ENCODE measurements around the gene KRTAP4-9.
"Not testable (repeated sequence)": the region's sequence is repeated elsewhere in the genome, so short reads cannot be mapped to it uniquely, and the experiment has no call there.

Gene KRTAP4-9

DNA sequence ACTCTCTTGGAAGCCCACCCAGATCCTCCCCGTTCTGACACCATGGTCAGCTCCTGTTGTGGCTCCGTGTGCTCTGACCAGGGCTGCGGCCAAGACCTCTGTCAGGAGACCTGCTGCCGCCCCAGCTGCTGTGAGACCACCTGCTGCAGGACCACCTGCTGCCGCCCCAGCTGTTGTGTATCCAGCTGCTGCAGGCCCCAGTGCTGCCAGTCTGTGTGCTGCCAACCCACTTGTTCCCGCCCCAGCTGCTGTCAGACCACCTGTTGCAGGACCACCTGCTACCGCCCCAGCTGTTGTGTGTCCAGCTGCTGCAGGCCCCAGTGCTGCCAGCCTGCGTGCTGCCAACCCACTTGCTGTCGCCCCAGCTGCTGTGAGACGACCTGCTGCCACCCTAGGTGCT lies at the start of gene KRTAP4-9:
KRTAP4-9 (plus strand) TSS at position 43 of the 400 bp plus-strand sequence; CDS start at position 43, 0 bp downstream.
- H3K4me3 ChIP-seq (ENCODE audit: low read depth, low read length) = not testable (repeated sequence)

DNA sequence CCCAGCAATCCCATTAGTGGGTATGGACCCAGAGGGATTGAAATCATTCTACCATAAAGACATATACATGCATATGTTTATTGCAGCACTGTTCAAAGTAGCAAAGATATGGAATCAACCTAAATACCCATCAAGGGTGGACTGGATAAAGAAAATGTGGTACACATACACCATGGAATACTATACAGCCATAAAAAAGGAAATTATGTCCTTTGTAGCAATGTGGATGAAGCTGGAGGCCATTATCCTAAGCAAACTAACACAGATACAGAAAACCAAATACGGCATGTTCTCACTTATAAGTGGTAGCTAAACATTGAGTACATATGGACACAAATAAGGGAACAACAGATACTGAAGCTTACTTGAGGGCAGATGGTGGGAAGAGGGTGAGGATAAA lies 47.6 kb upstream of the KRTAP4-9 start:
- no peak overlapping the region for H3K4me3 ChIP-seq (ENCODE audit: low read depth, low read length)
- TF ChIP-seq, protein P1, sequence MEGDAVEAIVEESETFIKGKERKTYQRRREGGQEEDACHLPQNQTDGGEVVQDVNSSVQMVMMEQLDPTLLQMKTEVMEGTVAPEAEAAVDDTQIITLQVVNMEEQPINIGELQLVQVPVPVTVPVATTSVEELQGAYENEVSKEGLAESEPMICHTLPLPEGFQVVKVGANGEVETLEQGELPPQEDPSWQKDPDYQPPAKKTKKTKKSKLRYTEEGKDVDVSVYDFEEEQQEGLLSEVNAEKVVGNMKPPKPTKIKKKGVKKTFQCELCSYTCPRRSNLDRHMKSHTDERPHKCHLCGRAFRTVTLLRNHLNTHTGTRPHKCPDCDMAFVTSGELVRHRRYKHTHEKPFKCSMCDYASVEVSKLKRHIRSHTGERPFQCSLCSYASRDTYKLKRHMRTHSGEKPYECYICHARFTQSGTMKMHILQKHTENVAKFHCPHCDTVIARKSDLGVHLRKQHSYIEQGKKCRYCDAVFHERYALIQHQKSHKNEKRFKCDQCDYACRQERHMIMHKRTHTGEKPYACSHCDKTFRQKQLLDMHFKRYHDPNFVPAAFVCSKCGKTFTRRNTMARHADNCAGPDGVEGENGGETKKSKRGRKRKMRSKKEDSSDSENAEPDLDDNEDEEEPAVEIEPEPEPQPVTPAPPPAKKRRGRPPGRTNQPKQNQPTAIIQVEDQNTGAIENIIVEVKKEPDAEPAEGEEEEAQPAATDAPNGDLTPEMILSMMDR (IDR thresholded peaks at IDR 0.05; ENCODE audit: low read depth, low read length) = no peak

DNA sequence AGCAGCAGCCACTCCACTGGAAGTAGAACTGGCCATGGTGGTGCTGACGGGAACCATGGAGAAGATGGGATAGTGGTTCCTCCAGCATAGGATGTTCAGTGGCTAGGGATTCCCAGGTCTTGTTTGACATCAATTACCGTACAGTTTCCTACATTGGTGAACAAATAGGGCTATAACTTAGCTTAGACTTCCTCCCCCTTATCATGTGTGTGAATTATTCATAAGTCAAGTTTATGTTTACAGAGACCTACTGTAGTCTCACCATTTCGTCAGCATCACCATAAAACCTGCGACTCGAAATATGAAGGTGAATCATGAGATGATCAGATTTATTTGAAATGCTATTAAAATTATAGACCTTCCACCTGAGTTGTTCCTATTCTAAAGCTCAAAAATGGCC lies 46.4 kb upstream of the KRTAP4-9 start:
- TF ChIP-seq, protein P1 (IDR thresholded peaks at IDR 0.05; ENCODE audit: low read depth, low read length) = no peak

DNA sequence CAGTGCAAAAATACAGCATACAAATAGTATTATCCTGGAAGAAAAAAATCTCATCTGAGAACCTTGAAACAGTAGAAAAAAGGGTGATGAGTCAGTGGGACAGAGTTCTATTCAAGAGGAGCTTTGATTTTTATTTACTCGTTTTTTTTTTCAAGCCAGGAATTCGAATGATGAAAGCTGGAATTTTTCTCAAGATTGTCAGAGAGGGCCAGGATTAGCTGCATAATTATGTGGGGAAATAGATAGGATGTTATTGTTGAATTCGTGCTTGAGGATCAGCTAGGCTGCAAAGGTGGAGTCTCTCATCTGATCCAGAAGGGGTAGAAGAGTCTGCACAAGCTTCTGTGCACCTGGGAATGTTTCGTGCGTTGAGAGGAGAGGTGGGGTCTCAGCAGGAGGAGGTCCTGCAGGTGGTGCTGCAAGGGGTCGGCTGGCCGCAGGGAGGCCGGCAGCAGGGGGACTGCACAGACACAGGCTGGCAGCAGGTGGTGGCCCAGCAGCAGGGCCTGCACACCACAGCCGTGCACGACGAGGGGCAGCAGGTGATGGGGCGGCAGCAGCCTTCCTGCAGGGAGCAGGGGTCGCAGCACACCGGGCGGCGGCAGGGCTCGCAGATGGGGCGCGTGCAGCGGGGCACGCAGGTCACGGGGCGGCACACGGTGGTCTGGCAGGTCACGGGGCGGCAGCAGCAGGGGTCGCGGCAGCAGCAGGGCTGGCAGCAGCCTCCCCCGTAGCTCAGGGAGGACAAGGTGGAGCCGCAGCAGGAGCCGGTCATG lies 45.7 kb upstream of the KRTAP4-9 start:
- H3K4me3 ChIP-seq (ENCODE audit: low read depth, low read length) = not testable (repeated sequence)

More for the DNA sequence above, 46.4 kb upstream of the KRTAP4-9 start:
- no peak overlapping the region for H3K4me3 ChIP-seq (ENCODE audit: low read depth, low read length)

DNA sequence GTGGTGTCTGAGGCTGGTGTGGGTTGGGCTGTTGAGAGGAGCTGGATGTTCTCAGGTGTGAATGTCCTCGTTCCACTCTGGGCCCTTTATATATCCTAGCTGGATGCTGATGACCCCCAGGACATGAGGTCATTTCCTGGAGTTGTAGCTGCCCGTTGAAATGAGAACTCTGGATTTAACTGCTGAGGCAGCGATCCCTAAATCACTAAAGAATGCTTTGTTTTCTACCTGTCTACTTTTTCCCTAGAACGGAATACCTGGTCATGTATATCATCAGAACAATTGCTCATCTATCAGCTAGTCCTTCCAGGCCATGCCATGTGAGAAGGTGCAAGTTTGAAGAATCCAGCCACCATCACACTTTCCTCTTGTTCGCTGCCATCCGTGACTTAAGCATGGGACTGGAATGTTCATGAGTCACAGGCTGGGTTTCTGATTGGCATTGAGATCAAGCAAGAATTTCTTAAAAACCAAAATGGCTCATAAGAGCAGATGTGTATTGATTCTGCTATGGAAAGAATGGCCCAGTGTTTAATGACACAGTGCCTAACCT lies 45.1 kb upstream of the KRTAP4-9 start, which contains the start of gene KRTAP2-3:
KRTAP2-3 (minus strand) TSS at position 63 of the 553 bp plus-strand sequence. CDS start 64 bp downstream, outside the sequence.
- TF ChIP-seq, protein P1 (IDR thresholded peaks at IDR 0.05; ENCODE audit: low read depth, low read length) = no peak
- H3K4me3 ChIP-seq (ENCODE audit: low read depth, low read length) = no peak within 1 kb of the TSS

DNA sequence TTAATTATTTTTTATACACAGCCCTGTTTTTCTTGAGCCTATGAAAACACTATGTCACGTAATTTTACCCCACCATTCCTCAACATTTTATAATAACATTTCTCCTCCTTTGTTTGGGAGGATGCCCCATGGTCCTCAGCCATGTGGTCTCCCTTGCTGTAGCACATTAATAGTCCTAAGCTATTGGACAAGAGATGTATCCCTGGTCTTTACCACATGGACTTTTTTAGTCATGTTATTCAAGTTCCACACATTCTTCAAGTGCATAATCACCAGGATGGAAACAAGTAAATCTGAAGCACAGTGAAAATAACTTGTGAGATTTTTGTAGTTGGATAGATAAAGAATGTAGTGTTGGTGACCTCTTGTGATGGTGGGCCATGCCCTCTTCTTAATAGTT lies 43.2 kb upstream of the KRTAP4-9 start:
- TF ChIP-seq, protein P1 (IDR thresholded peaks at IDR 0.05; ENCODE audit: low read depth, low read length) = no peak
- no peak overlapping the region for H3K4me3 ChIP-seq (ENCODE audit: low read depth, low read length)

DNA sequence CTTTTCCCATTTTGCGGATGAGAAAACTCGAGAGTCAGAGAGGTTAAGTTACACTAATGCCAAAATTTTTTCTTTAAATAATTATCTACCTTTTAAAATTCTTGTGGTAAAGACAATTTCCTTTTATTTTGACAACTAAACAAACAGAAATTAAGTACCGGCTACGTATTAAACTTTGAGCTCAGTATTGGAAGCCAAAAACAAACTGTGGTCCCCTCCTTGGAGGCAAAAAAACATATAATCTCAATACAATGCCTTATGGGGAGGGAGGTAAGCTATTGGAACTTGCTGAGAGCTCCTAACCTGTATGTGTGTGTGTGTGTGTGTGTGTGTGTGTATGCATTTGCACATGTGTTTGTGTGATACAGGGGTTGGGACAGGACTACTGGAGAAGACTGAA lies 41.7 kb upstream of the KRTAP4-9 start:
- H3K4me3 ChIP-seq (ENCODE audit: low read depth, low read length) = no peak overlapping the region
- TF ChIP-seq, protein P1 (IDR thresholded peaks at IDR 0.05; ENCODE audit: low read depth, low read length) = no peak

DNA sequence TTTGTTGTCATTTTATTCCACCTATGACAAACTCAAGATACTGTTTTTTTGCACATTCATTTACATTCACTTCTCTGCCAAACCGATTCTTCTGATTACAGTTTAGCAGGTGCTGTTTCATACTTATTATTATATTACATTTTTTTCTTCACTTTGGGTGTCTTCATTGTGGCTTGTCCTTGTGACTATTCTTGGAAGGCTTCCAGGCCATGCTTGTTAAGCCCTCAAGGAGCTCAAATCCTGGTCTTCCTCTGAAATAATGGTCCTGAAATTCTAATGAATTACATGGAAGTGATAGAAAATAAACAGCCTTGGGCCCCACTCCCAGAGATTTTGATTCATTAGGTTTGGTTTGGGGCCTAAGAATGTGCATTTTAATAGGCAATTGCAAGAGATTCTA lies 40.9 kb upstream of the KRTAP4-9 start:
- TF ChIP-seq, protein P1 (IDR thresholded peaks at IDR 0.05; ENCODE audit: low read depth, low read length) = no peak

DNA sequence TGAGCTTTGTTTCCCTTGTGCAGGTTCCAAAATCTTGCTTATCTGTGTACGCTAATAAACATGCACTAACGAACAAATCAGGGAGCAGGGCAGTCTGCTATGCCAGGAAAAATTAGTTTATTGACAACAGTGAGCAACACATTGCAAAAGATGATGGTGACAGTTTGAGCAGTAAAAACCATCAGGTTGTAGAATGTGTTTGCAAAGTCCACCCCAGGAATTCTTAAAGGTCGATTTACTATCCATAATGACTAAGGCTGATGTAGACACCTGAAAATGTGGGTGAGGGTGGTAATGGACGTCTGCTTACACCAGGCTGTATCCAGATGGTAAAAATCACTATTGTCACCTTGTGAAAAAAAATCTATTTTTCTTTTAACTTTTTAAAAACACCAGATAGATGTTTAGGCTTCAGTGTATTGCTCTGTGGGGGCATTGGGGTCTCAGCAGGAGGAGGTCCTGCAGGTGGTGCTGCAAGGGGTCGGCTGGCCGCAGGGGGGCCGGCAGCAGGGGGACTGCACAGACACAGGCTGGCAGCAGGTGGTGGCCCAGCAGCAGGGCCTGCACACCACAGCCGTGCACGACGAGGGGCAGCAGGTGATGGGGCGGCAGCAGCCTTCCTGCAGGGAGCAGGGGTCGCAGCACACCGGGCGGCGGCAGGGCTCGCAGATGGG lies 40.0 kb upstream of the KRTAP4-9 start:
- not testable (repeated sequence) for H3K4me3 ChIP-seq (ENCODE audit: low read depth, low read length)

More for the DNA sequence above, 40.9 kb upstream of the KRTAP4-9 start:
- H3K4me3 ChIP-seq (ENCODE audit: low read depth, low read length) = no peak overlapping the region
